CD14-positive monocyte (primary cell): Measurements from ENCODE around the gene MICAL2. TPM values are rescaled to one million over a fixed set of nuclear protein-coding genes. Genes with fewer than 3 reads are reported as not detected.

Experiments used
- DNase-seq, 3 donors: peaks; one replicate each; pipeline ENCODE4 v3.0.0-alpha.2; 2011 to 2022
- H2AFZ ChIP-seq: 2 replicates; pipeline ENCODE4 v1.6.0; 2012; ENCODE audit warnings: mild to moderate bottlenecking, low read depth, low read length, inconsistent platforms; ENCODE audit not compliant: insufficient read depth, poor library complexity, severe bottlenecking
- H3K27ac ChIP-seq, 2 donors: 1 replicate in 1 of 2; 2 replicates in 1 of 2; pipeline ENCODE4 v1.5.1; 2012 to 2013; ENCODE audit warnings: low read length in 2 of 2, control low read depth in 1 of 2, inconsistent platforms in 1 of 2, low read depth in 1 of 2, mild to moderate bottlenecking in 1 of 2
- H3K27me3 ChIP-seq, 2 donors: one replicate each; pipeline versions ENCODE4 v1.6.0 to v1.6.1; 2011 to 2013; ENCODE audit warnings: low read length in 2 of 2; ENCODE audit not compliant: control insufficient read depth in 2 of 2, insufficient read depth in 2 of 2
- H3K36me3 ChIP-seq, 2 donors: replicated peaks in 1 of 2; 1 replicate in 1 of 2; 2 replicates in 1 of 2; pipeline versions ENCODE4 v1.5.1 to v1.6.1; 2012 to 2013; ENCODE audit warnings: low read length in 2 of 2, control low read depth in 1 of 2, inconsistent platforms in 1 of 2, mild to moderate bottlenecking in 1 of 2; ENCODE audit not compliant: insufficient read depth in 2 of 2, control insufficient read depth in 1 of 2
- H3K4me1 ChIP-seq, 2 donors: 1 replicate in 1 of 2; 2 replicates in 1 of 2; pipeline versions ENCODE4 v1.5.1 to v1.6.1; 2012 to 2013; ENCODE audit warnings: low read length in 2 of 2, control low read depth in 1 of 2, inconsistent platforms in 1 of 2, mild to moderate bottlenecking in 1 of 2, moderate library complexity in 1 of 2; ENCODE audit not compliant: insufficient read depth in 2 of 2, control insufficient read depth in 1 of 2
- H3K4me2 ChIP-seq: replicated peaks from 2 replicates; pipeline ENCODE3; 2012; ENCODE audit warnings: low read length, moderate library complexity, mild to moderate bottlenecking; ENCODE audit not compliant: poor library complexity, severe bottlenecking; ENCODE audit errors: extremely low read depth
- H3K4me3 ChIP-seq, 3 experiments: fragments of 200-600 bp in 1 of 3; sonication (generic) in 1 of 3; replicated peaks in 1 of 3; 1 replicate in 2 of 3; 2 replicates in 1 of 3; pipeline ENCODE4 v1.5.1; 2011 to 2013; ENCODE audit warnings: low read length in 3 of 3, mild to moderate bottlenecking in 3 of 3, control low read depth in 2 of 3, low read depth in 2 of 3, inconsistent platforms in 1 of 3, moderate library complexity in 1 of 3
- H3K79me2 ChIP-seq: 2 replicates; pipeline ENCODE4 v1.6.0; 2012; ENCODE audit warnings: mild to moderate bottlenecking, control low read depth, inconsistent platforms, low read length, moderate library complexity; ENCODE audit not compliant: insufficient read depth
- H3K9ac ChIP-seq: 2 replicates; pipeline ENCODE4 v1.6.0; 2017; ENCODE audit warnings: low read length, mild to moderate bottlenecking; ENCODE audit not compliant: insufficient read depth, poor library complexity, severe bottlenecking
- H3K9me3 ChIP-seq, 2 donors: replicated peaks in 1 of 2; 1 replicate in 1 of 2; 2 replicates in 1 of 2; pipeline versions ENCODE4 v1.5.1 to v1.6.1; 2012 to 2013; ENCODE audit warnings: low read length in 2 of 2, control low read depth in 1 of 2; ENCODE audit not compliant: control insufficient read depth in 1 of 2, insufficient read depth in 1 of 2
- H4K20me1 ChIP-seq: 2 replicates; pipeline ENCODE4 v1.6.0; 2012; ENCODE audit warnings: mild to moderate bottlenecking, low read length, control low read depth, moderate library complexity; ENCODE audit not compliant: insufficient read depth
- H3K27ac Mint-ChIP-seq, 7 donors: one replicate each; pipeline ENCODE4 v1.8.0; 2020; ENCODE audit warnings: mild to moderate bottlenecking in 7 of 7, mixed read lengths in 7 of 7, moderate library complexity in 6 of 7, inconsistent platforms in 2 of 7
- H3K27me3 Mint-ChIP-seq, 3 donors: one replicate each; pipeline ENCODE4 v1.8.0; 2021 to 2022; ENCODE audit warnings: low read depth in 3 of 3, mild to moderate bottlenecking in 3 of 3, mixed read lengths in 3 of 3, moderate library complexity in 3 of 3, inconsistent platforms in 1 of 3
- H3K36me3 Mint-ChIP-seq, 2 donors: one replicate each; pipeline ENCODE4 v1.8.0; 2020; ENCODE audit warnings: mixed read lengths in 2 of 2, inconsistent platforms in 1 of 2, mild to moderate bottlenecking in 1 of 2
- H3K4me1 Mint-ChIP-seq: one replicate; pipeline ENCODE4 v1.8.0; 2020; ENCODE audit warnings: mild to moderate bottlenecking, mixed read lengths
- H3K4me3 Mint-ChIP-seq, 2 donors: one replicate each; pipeline ENCODE4 v1.8.0; 2020; ENCODE audit warnings: mild to moderate bottlenecking in 2 of 2, mixed read lengths in 2 of 2, moderate library complexity in 1 of 2
- H3K9me3 Mint-ChIP-seq, 7 donors: one replicate each; pipeline ENCODE4 v1.8.0; 2020 to 2022; ENCODE audit warnings: mixed read lengths in 7 of 7, mild to moderate bottlenecking in 6 of 7, moderate library complexity in 6 of 7, inconsistent platforms in 2 of 7
- CTCF ChIP-seq: fragments of 200-600 bp; IDR thresholded peaks from one replicate; pipeline ENCODE4 v1.8.0; 2022; ENCODE audit warnings: antibody characterized with exemption, mild to moderate bottlenecking
- WGBS: methylation state at CpG from one replicate; pipeline ENCODE4 v1.1.5; 2013; ENCODE audit warnings: missing lambda C conversion rate; ENCODE audit not compliant: insufficient coverage; 5-methylcytosine and 5-hydroxymethylcytosine counted together
- intact Hi-C, 2 donors: fragments of 100-400 bp; cut with micrococcal nuclease; formaldehyde crosslinking; loops; one replicate each; pipeline versions ENCODE4 v1.15.0 to v1.15.1; 2023
- polyA plus RNA-seq, 3 donors: library from polyadenylated mRNA; depleted of rRNA in 1 of 3; unstranded in 2 of 3; stranded (reverse) in 1 of 3; fragments of 300-500 nt in 2 of 3; fragments of >200 nt in 1 of 3; fragmentation: Illumina TruSeq in 2 of 3; gene quantifications; 1 replicate in 2 of 3; 2 replicates in 1 of 3; pipeline ENCODE4 v1.2.3, GENCODE V29; 2012 to 2021

The MICAL2 gene
- polyA plus RNA-seq, 3 donors: 39.8 to 72.5 (median 44.0) TPM

- Histone ChIP-seq H3K4me2 (peak overlapping the region; percentile 96), H2AFZ (peak overlapping the region; percentile 58)
Measured at GRCh38 chr11:12110714-12111548, 541 bp downstream of the MICAL2 start.

More at GRCh38 chr11:12110714-12111548, 541 bp downstream of the MICAL2 start:
- peak overlapping the region in 1 of 2 donors; percentile 76 for H3K27ac ChIP-seq
- H3K9ac ChIP-seq: peak overlapping the region; percentile 69
- H3K36me3 ChIP-seq: peaks cover 0 to 28% of the 10 kb centered on the region in 2 donors
- H3K4me1 ChIP-seq: peaks cover 39 to 61% of the 10 kb centered on the region in 2 donors
- Mint-ChIP-seq H3K4me3 (peak overlapping the region; percentile 85 to 93), H3K4me1 (peaks cover 68% of the 10 kb centered on the region), H3K27ac (peak overlapping the region in 5 of 7 donors; percentile 50 to 95 (median 90)), H3K36me3 (peaks cover 22 to 33% of the 10 kb centered on the region in 2 donors), H3K27me3 (peaks cover 0 to 4% (median 1%) of the 10 kb centered on the region in 3 donors), H3K9me3 (no peaks in the 10 kb centered on the region)
- no peaks in the 10 kb centered on the region for H3K27me3 ChIP-seq
- no peaks in the 10 kb centered on the region for H3K9me3 ChIP-seq
- DNase-seq: peak in 2 of 3 donors; percentile 42 to 47
- peak overlapping the region; percentile 76 to 98 (median 83) for H3K4me3 ChIP-seq
- peaks cover 48% of the 10 kb centered on the region for H4K20me1 ChIP-seq
- peaks cover 51% of the 10 kb centered on the region for H3K79me2 ChIP-seq
- TF ChIP-seq CTCF: no peak
- intact Hi-C loops: loop anchor here in 1 of 2 donors (5.0 kb wide), 1 partner anchor 46 kb away; no protein-coding TSS in a partner anchor
- 21% methylated on average over 61 of the region's 67 CpGs for WGBS
